MM.1S (cell line): ENCODE measurements around the gene KDM4C.

Experiments
- DNase-seq: peaks from one replicate; pipeline ENCODE4 v3.0.0-alpha.2; 2015
- H2AFZ ChIP-seq: fragments of 300-600 bp; sonication (generic); 2 replicates; pipeline ENCODE4 v1.6.0; 2016; ENCODE audit warnings: antibody characterized with exemption, low read length
- H3F3A ChIP-seq: fragments of 300-600 bp; sonication (generic); 2 replicates; pipeline ENCODE4 v1.6.1; 2016; ENCODE audit warnings: mild to moderate bottlenecking, antibody characterized with exemption, low read length, moderate library complexity, mixed read lengths; ENCODE audit not compliant: insufficient read depth
- H3K27ac ChIP-seq: fragments of 300-600 bp; sonication (generic); 2 replicates; pipeline ENCODE4 v1.5.1; 2016; ENCODE audit warnings: mild to moderate bottlenecking, low read length
- H3K27me3 ChIP-seq: fragments of 300-600 bp; sonication (generic); replicated peaks from 2 replicates; pipeline ENCODE4 v1.6.0; 2016; ENCODE audit warnings: low read length; ENCODE audit not compliant: insufficient read depth
- H3K36me3 ChIP-seq: fragments of 300-600 bp; sonication (generic); replicated peaks from 2 replicates; pipeline ENCODE4 v1.6.1; 2016; ENCODE audit warnings: mild to moderate bottlenecking, low read length, mixed read lengths; ENCODE audit not compliant: insufficient read depth
- H3K4me1 ChIP-seq: fragments of 300-600 bp; sonication (generic); 2 replicates; pipeline ENCODE4 v1.6.1; 2016; ENCODE audit warnings: low read length, mixed read lengths
- H3K4me2 ChIP-seq: fragments of 300-600 bp; sonication (generic); 2 replicates; pipeline ENCODE4 v1.6.0; 2016; ENCODE audit warnings: low read depth, low read length
- H3K4me3 ChIP-seq: fragments of 300-600 bp; sonication (generic); 2 replicates; pipeline ENCODE4 v1.5.1; 2016; ENCODE audit warnings: low read length, mixed read lengths
- H3K79me2 ChIP-seq: fragments of 300-600 bp; sonication (generic); 2 replicates; pipeline ENCODE4 v1.6.1; 2016; ENCODE audit warnings: mixed run types, low read length, mixed read lengths
- H3K9ac ChIP-seq: fragments of 300-600 bp; sonication (generic); 2 replicates; pipeline ENCODE4 v1.6.1; 2016; ENCODE audit warnings: low read length, mixed read lengths
- H3K9me2 ChIP-seq: fragments of 300-600 bp; sonication (generic); replicated peaks from 2 replicates; pipeline ENCODE4 v1.6.1; 2016; ENCODE audit warnings: mild to moderate bottlenecking, low read length, mixed read lengths; ENCODE audit not compliant: insufficient read depth
- H3K9me3 ChIP-seq: fragments of 300-600 bp; sonication (generic); replicated peaks from 2 replicates; pipeline ENCODE4 v1.6.1; 2016; ENCODE audit warnings: mild to moderate bottlenecking, low read length, mixed read lengths; ENCODE audit not compliant: insufficient read depth
- H4K20me1 ChIP-seq: fragments of 300-600 bp; sonication (generic); 2 replicates; pipeline ENCODE4 v1.6.1; 2016; ENCODE audit warnings: mild to moderate bottlenecking, low read length, moderate library complexity, mixed read lengths; ENCODE audit not compliant: insufficient read depth
- EZH2 ChIP-seq: fragments of 300-600 bp; sonication (generic); optimal IDR thresholded peaks from 2 replicates; pipeline ENCODE3; 2017; ENCODE audit warnings: low read depth, mild to moderate bottlenecking, antibody characterized with exemption, low read length, mixed read lengths
- EZH2phosphoT487 ChIP-seq: fragments of 300-600 bp; sonication (generic); IDR thresholded peaks from 2 replicates; pipeline ENCODE4 v1.6.1; 2018; ENCODE audit warnings: antibody characterized with exemption, low read length
- TF ChIP-seq, protein P1 (sequence below): fragments of 300-600 bp; sonication (generic); IDR thresholded peaks from 2 replicates; pipeline ENCODE4 v1.5.1; 2016; ENCODE audit warnings: antibody characterized with exemption, low read length, mixed read lengths

Gene KDM4C

GRCh38 chr9:6843742-6844141 is 86.0 kb downstream of the KDM4C start:
- Histone ChIP-seq H3F3A (no peaks in the 10 kb centered on the region), H3K79me2 (no peaks in the 10 kb centered on the region), H3K4me3 (no peak overlapping the region), H3K4me1 (no peaks in the 10 kb centered on the region), H3K36me3 (no peaks in the 10 kb centered on the region; the same call in 1 of the 2 replicates), H3K9ac (no peak overlapping the region), H3K4me2 (no peak overlapping the region), H3K9me3 (no peaks in the 10 kb centered on the region), H3K9me2 (no peaks in the 10 kb centered on the region), H3K27ac (no peak overlapping the region), H3K27me3 (no peaks in the 10 kb centered on the region), H2AFZ (no peak overlapping the region), H4K20me1 (no peaks in the 10 kb centered on the region)
- no peak for DNase-seq
- TF ChIP-seq EZH2phosphoT487 (no peak), EZH2 (no peak)
- TF ChIP-seq, protein P1, sequence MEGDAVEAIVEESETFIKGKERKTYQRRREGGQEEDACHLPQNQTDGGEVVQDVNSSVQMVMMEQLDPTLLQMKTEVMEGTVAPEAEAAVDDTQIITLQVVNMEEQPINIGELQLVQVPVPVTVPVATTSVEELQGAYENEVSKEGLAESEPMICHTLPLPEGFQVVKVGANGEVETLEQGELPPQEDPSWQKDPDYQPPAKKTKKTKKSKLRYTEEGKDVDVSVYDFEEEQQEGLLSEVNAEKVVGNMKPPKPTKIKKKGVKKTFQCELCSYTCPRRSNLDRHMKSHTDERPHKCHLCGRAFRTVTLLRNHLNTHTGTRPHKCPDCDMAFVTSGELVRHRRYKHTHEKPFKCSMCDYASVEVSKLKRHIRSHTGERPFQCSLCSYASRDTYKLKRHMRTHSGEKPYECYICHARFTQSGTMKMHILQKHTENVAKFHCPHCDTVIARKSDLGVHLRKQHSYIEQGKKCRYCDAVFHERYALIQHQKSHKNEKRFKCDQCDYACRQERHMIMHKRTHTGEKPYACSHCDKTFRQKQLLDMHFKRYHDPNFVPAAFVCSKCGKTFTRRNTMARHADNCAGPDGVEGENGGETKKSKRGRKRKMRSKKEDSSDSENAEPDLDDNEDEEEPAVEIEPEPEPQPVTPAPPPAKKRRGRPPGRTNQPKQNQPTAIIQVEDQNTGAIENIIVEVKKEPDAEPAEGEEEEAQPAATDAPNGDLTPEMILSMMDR = no peak

DNA sequence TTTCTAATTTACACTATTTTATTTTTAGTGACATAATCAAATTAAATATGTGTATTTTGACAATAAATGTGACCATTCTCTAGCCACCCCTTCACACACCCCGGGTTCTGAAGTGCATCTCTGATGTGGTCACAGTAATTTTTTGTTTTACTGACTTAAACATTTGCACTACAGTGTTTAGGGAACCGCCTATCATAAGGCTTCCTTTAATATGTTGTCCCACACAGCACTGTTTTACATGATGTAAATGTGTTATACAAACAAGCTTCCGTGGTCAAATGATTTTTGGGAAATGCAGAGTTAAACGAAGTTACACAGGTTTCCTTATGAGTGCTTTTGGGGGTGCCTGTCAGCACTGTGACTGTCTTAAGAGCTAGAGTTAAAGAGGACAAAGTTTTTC is 86.5 kb downstream of the KDM4C start:
- Histone ChIP-seq H4K20me1 (no peaks in the 10 kb centered on the region), H3K4me1 (no peaks in the 10 kb centered on the region), H3K4me3 (no peak overlapping the region), H3K9me2 (no peaks in the 10 kb centered on the region), H2AFZ (no peak overlapping the region), H3K79me2 (no peaks in the 10 kb centered on the region), H3K27me3 (no peaks in the 10 kb centered on the region), H3K4me2 (no peak overlapping the region), H3F3A (no peaks in the 10 kb centered on the region), H3K27ac (no peak overlapping the region), H3K9ac (no peak overlapping the region), H3K9me3 (no peaks in the 10 kb centered on the region), H3K36me3 (no peaks in the 10 kb centered on the region; the same call in 1 of the 2 replicates)
- DNase-seq = no peak
- TF ChIP-seq, protein P1 = no peak

DNA sequence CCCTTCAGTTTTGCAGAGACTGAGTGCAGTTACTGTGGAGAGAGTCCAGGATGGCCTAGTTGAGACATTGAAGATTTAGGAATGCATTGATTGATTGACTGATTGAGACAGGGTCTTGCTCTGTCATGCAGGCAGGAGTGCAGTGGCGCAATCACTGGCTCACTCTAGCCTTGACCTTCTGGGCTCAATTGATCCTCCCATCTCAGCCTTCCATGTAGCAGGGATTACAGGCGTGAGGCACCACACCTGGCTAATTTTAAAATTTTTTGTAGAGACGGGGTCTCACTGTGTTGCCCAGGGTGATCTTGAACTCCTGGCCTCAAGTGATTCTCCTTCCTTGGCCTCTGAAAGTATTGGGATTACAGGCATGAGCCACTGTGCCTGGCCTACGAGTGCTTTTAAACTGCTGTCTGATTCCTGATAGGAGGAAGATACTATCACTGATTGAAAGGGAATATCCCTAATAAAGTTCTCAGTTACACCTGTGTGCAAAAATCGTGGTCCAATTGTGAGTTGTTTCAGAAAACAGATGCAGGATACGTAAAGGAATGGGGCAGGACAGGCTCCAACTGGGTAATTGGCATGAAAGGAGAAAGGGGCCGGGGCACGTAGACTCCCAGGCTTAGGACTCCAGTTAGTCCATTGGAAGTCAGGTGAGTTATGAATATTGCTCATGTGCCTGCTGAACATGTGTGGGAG is 87.5 kb downstream of the KDM4C start:
- no peak overlapping the region for H3K4me2 ChIP-seq
- no peaks in the 10 kb centered on the region for H3K79me2 ChIP-seq
- H3K9me3 ChIP-seq = no peaks in the 10 kb centered on the region
- no peak for DNase-seq
- H3K4me3 ChIP-seq = no peak overlapping the region
- TF ChIP-seq EZH2 (no peak), EZH2phosphoT487 (no peak)
- TF ChIP-seq, protein P1 = no peak
- no peaks in the 10 kb centered on the region for H3K9me2 ChIP-seq
- no peak overlapping the region for H2AFZ ChIP-seq
- H3F3A ChIP-seq = no peaks in the 10 kb centered on the region
- H3K27me3 ChIP-seq = no peaks in the 10 kb centered on the region
- no peaks in the 10 kb centered on the region; the same call in 1 of the 2 replicates for H3K36me3 ChIP-seq
- H3K4me1 ChIP-seq = no peaks in the 10 kb centered on the region
- no peaks in the 10 kb centered on the region for H4K20me1 ChIP-seq
- H3K9ac ChIP-seq = no peak overlapping the region
- H3K27ac ChIP-seq = no peak overlapping the region
